HT1080 (cell line): ENCODE data around the gene INPP4A. TPM values are rescaled to one million over a fixed set of nuclear protein-coding genes. Genes with fewer than 3 reads are reported as not detected.
A peak's percentile ranks its signal among the peaks of the same experiment; 100 is the strongest.
"Not testable (repeated sequence)": the region's sequence is repeated elsewhere in the genome, so short reads cannot be mapped to it uniquely, and the experiment has no call there.

Experiments used
- DNase-seq: peaks from one replicate; pipeline ENCODE4 v3.0.0-alpha.2; 2015; ENCODE audit warnings: low read depth
- total RNA-seq: library from RNA; depleted of rRNA; stranded (reverse); fragments of >200 nt; shearing (Covaris generic); gene quantifications from 2 replicates; pipeline ENCODE4 v1.2.3, GENCODE V29; 2014

INPP4A gene
- total RNA-seq, 1 experiment from 2014 or later = 18.1 TPM

DNA sequence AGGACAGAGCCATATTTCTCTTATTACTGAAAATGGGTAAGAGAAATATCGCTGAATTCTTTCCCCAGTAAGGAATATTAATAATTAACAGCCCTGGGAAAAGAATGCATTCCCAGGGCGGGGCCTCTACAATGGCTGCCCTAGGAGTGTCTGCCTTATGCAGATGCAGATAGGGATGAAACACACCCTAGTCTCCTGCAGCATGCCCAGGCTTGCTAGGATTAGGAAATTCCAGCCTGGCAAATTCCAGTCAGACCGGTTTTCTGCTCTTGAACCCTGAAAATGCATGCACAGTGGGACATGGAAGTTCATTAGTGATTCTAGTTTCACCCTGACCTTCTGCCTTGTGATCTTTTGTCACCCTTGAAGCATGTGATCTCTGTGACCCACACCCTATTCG is 9.0 kb upstream of the INPP4A start:
- not testable (repeated sequence) for DNase-seq

DNA sequence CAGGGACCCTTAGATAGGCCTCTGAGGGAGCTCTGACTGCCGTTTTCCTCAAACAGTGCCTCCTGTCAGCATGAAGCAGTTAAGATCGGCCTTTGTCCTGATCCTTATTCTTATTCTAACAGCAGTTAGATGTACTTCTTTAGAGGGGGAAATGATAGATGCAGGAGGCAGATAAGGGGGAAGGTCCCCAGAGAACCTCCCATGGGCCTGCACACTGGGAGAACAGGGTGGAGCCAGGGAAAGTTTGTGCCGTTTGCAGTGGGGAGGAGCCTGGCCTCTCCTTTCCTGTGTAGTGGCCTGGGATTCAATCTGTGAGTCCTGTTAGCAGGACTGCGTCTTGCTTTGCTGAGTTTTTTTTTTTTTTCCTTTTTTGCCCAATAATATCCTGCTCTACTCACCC is 7.9 kb upstream of the INPP4A start:
- DNase-seq = no peak

DNA sequence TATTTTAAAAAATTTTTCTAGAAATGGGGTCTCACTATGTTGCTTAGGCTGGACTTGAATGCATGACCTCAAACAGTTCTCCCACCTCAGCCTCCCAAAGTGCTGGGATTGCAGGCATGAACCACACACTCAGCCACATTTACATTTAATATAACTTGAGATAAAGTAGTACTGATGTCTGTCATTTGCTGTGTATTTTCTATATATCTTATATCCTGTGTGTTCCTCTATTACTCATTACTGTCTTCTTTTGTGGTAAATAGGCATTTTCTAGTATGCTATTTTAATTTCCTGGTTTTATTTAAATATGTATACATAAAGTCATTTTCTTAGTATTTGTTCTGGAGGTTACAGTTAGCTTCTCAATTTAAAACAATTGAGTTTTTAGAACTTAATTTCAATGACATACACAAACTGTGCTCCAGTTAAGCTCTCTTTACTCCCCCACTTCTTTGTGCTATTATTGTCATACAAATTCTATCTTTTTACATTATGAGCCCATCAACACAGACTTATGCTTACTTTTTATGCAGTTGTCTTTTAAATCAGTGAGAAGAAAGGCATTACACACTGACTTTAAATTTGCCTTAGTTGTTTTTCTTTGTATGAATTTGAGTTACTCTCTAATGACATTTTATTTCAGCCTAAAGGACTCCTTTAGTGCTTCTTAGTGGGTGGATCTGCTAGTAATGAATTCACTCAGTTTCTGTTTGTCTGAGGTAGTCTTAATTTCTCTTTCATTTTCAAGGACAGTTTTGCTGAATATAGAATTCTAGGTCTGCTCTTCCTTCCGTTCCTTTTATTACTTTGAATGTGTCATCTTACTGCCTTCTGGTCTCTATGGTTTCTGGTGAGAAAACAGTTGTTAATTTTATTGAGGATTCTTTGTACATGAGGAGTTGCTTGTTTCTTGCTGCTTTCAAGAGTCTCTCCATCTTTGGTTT is 6.2 kb upstream of the INPP4A start:
- DNase-seq = no peak

DNA sequence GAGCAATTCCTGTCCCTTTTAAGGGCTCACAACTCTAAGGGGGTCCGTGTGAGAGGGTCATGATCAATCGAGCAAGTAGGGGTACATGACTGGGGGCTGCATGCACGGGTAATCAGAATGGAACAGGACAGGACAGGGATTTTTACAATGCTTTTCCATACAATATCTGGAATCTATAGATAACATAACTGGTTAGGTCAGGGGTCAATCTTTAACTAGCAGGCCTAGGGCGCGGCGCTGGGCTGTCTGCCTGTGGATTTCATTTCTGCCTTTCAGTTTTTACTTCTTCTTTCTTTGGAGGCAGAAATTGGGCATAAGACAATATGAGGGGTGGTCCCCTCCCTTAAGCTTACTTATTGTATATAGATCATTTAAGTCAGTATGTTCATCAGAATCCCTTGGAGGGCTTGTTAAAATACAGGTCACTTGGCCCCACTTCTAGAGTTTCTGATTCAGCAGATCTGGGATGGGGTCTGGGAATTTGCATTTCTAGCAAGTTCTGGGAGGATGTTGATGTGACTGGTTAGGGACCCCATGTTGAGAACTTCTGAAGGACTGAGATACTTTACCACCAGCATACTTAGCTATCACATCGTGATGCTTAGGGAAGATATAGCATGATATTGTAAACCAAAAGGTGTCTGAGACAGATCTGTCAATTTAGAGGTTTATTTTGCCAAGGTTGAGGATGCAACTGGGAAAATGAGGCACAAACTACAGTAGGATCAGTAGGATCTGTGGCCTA is 2.8 kb upstream of the INPP4A start:
- DNase-seq = no peak

DNA sequence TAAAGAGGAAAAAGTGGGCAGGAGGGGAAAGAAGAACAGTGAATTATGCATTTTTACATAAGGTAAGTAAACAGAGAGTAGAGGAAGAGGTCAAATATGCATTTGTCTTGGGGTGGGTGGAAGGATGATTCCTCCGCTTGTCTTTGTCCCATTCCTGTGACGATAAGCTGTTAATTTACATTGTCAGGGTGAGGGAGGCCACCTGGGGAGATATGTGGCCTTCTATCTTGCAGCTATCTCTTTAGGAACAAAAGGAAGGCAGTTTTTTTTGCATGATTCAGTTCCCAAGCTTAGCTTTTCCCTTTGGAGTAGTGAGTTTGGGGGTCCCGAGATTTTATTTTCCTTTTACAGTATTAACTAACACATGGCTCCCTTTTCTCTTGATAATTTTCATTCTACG is 2.2 kb upstream of the INPP4A start:
- DNase-seq = no peak

DNA sequence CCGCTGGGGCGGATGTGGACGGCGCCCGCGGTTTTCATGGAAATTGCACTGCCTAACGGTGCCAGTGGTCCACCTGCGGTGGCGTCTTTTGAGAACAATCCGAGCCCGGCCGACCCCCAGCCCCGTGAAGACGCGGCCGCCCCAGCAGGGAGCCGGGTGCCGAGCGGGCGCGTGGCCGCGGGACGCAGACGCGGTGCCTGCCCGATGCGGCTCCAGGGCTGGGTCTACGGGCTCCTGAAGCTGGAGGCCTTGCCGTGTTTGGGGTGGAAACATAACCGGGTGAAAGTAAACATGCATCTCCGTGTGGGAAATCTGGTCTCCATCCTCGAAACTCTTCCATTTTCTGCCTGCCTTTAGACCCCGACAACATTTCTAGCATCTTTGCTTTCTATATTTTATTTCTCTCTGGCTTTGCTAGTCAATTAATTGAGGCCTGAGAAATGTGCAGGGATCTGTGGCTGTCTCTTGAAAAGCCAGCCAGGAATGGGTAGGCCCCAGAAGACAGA is 572 bp downstream of the INPP4A start:
- no peak for DNase-seq

DNA sequence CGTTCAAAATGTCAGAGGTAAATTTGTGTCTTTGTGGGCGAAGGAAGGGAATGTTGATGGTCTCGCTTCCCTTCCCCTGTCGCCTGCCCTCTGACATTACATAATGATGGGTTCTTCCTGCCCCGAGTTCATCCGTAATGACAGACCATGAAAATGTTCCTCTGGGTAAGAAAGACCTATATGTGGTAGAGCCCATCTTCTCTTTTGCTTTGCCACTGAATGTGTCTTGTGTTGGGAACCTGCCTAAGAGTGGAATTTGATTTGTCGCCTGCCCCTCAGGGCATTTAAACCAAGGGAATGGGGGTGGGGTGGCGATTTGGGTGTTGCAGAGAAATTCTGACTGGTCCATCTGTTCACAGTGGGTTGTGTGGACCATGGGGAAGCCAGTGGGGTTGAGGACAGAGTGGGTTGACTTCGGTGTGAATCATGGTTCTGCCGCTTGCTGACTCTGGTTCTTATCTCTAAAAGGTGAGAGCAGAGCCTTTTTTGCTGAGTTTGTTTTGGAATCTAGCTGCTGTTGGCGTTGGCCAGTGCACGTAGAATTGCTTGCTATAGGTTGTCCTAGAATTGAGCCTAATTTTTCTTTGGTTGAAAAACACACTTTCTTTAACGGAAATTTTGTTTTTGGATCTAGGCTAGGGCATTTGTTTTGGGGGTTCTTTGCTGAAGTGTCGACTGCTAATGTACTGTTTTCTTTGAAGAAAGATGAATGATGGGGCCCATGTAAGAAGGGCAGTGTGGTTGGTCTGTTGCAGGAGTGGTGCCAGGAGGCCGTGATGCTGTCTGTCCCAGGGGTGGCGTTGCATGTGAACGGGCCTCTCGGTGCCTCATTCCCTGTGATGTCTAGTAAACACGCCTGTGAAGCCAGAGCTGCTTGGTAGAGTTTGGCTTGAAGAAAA is 1.3 kb downstream of the INPP4A start:
- DNase-seq = no peak

DNA sequence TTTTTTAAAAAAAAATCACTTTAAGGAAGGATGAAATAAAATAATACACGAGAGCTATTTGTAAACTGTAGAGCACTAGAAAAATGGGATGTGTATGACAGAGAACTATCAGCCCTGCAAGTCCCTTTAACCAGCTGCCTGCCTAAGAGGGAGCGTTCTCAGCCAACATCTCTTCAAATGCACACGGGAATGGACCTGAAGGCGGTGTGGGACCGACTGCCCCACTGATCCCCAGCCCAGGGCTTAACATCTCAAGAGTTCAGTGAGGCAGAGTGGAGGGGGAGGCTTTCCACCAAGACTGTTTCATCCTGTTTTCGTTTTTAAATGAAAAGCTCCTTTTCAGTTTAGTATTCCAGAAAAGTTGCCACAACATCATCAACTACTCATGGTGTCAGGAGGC is 2.2 kb downstream of the INPP4A start:
- DNase-seq = no peak

DNA sequence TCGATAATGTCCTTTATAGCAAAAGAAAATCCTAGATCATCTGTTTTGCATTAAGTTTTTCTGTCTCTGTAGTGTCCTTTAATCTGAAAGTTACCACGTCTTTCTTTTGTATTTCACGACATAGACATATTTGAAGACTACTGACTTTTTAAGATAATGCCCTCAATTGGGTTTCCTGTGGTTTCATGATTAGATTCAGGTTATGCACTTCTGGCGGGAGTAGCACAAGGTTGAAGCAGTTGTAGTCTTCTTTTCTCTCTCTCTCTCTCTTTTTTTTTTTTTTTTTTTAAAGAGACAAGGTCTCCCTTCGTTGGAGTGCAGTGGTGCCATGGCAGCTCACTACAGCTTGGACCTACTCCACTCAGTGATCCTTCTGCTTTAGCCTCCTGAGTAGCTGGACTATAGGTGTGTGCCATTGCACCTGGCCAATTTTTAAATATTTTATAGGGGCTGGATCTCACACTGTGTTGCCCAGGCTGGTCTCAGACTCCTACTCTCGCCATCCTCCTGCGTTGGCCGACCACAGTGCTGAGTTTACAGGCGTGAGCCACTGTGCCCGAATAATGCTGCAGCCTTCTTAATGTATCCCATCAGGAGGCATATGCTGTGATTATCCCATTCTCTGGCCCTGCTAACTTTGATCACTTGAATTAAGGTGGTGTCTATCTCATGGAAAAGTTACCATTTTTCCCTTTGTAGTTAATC is 3.9 kb downstream of the INPP4A start:
- no peak for DNase-seq

DNA sequence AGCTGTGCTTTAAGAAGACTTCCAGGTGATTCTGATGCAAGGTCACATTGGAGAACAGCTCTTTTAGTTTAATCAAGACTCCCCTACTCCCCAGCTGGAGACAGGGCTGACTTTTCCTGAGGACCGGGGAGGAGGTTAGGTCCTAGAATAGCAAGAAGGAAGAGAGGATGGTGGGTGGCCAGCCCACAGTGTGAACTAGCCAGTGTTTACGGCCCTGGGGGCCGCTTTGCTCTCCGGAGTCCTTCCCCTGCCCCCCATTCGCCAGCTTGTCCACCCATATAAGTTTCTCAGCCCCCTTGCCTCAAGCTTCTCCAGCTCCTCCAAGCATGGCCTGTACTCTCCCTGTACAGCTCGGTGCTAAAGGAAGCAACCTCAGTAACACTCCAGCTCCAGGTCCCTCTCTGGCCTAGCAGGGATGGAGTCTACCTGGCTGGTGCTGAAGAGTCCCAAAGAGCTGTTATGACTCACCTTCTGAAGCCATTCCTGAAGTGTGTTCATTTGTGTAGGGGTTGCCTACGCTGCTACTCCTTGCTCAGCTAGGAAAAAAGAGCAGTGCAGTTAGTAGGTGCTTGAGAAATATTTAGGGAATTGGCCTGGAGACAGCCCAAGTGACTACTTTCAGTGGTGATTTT is 7.9 kb downstream of the INPP4A start:
- DNase-seq = no peak

DNA sequence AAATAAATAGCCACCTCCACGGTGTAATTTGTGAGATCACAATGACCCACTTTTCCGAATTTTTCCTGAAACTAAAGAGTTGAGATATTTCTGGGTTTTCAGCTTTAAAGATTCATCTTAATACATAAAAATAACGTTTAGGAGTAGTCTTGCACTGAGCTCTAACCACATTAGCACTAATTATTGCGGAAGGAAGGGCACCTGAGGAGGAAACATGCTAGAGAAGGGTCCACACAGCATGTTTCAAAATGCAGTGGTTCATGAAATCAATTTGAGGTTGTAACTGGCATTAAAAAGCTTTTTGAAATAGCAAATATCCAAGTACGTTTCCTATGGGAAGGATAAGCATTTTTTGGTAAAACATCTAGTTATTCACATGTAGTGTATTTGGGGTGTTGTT is 8.4 kb downstream of the INPP4A start:
- DNase-seq = no peak

DNA sequence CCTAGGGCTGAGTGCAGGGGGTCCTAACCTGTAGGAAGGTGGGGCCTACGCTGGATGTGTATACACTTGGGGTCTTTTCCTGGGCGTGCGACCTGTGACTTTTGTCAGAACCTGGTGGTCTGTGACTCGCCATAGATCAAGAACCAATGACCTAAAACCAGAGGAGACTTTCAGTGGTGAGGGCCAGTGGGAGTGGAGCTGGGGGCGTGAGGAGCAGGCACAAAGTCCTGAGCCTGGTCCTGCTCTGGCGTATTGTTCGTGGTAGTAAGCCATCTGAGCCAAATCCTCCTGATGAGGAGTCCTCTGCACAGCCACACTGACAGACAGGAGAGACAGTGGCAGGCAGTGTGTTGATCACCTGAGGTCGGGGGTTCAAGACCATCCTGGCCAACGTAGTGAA is 8.9 kb downstream of the INPP4A start:
- DNase-seq = no peak

DNA sequence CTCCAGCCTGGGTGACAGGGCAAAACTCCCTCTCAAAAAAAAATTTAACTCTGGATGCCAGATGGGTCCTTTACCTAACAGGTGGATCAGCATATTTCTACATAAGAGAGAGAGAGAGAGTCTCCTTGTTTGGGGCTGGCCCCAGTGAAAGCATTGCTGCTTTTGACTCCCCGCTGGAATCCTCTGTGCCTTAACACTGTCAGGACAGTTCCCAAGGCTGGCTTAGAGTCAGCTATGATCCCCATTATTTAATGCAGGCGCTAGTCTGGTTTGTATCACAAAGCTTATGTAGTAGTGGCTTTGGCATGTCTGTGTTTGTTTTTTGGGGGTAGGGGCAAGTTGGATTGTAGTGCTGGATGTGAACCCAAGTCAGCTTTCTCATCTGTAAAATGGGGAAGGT is 9.4 kb downstream of the INPP4A start:
- no peak for DNase-seq

DNA sequence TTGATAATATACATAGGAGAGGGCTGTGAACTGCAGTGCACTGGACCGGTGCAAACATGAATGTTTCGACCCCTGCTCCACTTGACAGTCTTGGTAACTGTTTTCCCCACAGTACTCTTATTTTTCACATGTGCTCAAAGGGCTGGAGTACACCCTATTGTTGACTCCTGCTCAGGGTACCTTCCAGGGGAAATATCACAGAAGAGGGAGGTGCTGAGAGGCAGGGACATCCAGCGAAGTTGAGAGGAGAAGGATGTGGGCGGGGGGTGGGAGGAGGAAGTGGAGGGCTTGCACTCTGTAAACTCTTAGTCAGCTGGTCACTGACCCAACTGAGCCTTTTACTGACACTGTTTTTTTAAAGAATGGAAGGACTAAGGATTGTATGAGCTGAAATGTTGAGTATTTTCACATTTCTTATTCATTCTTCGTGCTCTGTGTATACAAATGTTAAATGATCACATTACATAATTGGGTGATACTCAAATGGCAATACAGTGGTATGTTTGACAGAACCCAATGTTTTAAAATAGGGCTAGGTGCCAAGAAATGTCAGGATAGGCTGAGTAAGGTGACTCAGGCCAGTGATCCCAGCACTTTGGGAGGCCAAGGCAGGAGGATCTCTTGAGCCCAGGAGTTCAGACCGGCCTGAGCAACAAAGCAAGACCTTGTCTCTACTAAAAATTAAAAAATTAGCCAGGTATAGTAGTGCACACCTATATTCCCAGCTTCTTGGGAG is 10.0 kb downstream of the INPP4A start:
- DNase-seq = peak; percentile 47

DNA sequence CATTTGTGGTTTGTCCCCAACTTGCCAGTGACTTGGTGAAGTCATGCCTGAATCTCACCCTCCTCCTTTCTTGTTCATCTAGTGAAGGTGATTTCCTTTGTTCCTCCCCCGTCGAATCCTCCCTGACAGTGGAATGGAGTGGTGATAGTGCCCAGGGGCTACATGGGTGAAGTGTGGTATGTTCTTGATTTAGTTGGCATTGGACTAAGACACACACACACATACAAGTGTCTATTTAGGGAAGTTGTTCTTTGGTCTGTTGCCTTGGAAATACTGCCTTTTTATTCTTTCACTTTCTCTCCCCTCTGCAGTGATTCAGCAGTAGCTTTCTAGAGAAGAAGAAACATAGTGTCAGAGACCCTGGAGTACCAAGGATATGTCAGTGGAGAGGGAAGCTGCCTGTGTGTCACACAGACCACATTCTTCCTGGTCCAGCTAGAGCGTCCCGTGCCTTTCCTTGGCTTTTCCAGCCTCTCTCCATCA is 10.9 kb downstream of the INPP4A start:
- DNase-seq = no peak

DNA sequence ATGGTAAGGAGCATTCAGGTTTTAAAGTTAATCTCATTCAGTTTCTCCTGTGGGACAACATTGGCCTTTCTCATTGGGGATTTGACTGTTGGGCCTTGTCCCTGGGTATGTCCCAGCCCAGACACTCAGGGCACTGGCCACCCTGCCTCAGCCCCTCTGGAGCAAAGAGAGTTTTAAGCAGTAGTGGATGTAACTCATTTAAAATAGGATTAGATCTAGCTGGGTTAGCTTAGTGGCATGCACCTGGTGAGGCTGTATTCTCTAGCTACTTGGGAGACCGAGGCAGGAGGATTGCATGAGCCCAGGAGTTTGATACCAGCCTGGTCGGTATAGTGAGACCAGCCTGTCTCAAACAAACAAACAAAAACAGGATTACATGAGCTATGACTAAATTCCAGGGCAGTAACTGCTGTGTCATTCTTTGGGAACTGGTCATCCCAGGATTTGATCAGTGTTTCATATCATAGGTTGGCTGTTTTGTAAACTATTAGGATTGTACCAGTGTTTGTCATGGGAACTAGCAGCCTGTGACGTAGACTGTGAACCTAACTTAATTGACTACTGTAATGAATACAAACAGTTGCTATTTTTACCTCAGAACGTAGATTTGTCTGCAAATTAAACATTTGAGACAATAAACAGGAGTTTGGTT is 12.5 kb downstream of the INPP4A start:
- DNase-seq = peak; percentile 51

DNA sequence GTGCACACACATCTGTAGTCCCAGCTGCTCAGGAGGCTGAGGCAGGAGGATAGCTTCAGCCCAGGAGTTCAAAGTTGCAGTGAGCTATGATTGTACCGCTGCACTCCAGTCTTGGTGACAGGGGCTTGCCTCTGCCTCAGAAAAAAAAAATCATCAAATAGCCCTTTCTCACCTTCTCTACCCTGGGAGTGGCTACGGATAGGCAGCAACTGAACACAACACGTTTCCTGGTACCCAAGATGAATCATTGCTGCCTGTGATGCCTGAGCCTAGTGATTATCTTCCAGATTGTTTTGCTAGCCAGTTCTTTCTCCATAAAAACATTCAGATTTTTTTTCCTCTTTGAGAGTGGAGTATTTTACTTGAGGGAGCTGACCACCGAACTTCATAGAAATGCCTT is 13.5 kb downstream of the INPP4A start:
- DNase-seq = peak; percentile 41

DNA sequence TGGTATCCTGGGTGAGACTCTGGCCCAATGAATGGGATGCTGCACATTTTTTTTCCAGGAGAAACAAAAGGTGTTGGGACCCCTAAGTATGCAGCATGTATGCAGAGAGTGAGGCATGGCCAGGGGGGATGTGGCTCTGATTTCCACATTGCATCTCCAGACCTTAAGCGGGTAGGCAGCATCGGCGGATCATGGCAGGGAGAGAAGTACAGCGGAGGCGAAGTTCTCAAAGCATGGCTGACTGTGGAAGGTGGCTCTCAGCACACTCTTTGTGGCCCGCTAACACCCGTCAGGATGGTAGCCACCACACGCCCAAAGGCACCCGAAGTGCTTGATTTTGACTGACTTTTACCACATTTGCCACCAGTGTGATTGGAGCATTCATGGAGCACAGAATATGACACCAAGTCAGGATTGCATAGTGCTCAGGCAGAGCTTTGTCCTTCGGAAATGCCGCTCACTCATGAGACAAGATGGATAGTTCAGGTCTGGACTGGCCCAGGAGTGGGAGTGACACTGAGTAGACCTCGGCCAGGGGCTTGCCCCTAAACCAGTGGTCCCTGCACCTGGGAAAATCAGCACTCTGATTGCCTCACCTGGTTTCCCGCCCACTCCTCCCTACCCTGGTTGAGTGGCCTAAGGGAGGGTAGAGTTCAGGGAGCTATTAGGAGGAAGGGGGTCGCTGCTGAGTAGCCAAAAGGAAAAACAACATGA is 14.2 kb downstream of the INPP4A start:
- no peak for DNase-seq
